ENCODE measurements around the gene AFF3.

AFF3 gene

DNA sequence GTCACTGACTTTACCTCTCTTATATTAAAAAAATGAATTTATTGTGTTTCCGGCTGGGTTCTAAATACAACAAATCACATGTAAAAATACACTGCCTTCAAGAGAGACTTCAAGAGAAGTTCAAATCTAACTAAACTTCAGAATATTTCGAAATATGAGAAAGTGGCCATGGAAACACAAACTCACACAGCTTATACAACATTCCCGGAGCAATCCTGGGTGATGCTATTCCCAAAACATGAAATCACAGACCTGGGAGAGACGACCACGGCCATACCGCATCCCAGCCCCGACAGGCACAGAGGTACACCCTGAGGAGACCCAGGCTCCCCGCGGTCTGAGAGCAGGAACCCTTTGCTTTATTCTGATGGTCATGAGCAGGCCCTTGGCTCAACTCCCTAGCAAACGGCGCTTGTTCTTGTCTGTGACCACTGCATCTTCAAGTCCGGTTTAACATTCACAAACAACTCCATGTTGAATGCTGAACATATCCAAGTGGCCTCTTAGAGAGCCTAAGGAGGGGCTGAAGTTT, 467.2 kb downstream of the AFF3 start:
- Histone ChIP-seq H3K9ac (ENCODE audit: low read length) (no peak overlapping the region), H2AFZ (ENCODE audit: low read length) (no peak overlapping the region), H3K4me1 (ENCODE audit: low read length) (no peaks in the 10 kb centered on the region), H3K27me3 (replicated peaks; ENCODE audit: insufficient read depth, low read length) (no peaks in the 10 kb centered on the region), H3K4me3 (ENCODE audit: low read length) (no peak overlapping the region), H3K79me2 (ENCODE audit: low read length) (no peaks in the 10 kb centered on the region), H3K9me3 (replicated peaks; ENCODE audit: insufficient read depth, low read length) (no peaks in the 10 kb centered on the region), H3F3A (ENCODE audit: insufficient read depth, low read length) (no peaks in the 10 kb centered on the region), H3K27ac (ENCODE audit: low read length) (no peak overlapping the region), H4K20me1 (ENCODE audit: insufficient read depth, low read length) (no peaks in the 10 kb centered on the region), H3K36me3 (replicated peaks; ENCODE audit: insufficient read depth, low read length) (no peaks in the 10 kb centered on the region), H3K9me2 (replicated peaks; ENCODE audit: insufficient read depth, low read length) (no peaks in the 10 kb centered on the region), H3K4me2 (ENCODE audit: low read depth, low read length) (no peak overlapping the region)
- TF ChIP-seq EZH2phosphoT487 (IDR thresholded peaks at IDR 0.05; ENCODE audit: low read length) (no peak), EZH2 (optimal IDR thresholded peaks at IDR 0.05; ENCODE audit: low read depth, low read length) (no peak)
- TF ChIP-seq, protein P1, sequence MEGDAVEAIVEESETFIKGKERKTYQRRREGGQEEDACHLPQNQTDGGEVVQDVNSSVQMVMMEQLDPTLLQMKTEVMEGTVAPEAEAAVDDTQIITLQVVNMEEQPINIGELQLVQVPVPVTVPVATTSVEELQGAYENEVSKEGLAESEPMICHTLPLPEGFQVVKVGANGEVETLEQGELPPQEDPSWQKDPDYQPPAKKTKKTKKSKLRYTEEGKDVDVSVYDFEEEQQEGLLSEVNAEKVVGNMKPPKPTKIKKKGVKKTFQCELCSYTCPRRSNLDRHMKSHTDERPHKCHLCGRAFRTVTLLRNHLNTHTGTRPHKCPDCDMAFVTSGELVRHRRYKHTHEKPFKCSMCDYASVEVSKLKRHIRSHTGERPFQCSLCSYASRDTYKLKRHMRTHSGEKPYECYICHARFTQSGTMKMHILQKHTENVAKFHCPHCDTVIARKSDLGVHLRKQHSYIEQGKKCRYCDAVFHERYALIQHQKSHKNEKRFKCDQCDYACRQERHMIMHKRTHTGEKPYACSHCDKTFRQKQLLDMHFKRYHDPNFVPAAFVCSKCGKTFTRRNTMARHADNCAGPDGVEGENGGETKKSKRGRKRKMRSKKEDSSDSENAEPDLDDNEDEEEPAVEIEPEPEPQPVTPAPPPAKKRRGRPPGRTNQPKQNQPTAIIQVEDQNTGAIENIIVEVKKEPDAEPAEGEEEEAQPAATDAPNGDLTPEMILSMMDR (IDR thresholded peaks at IDR 0.05; ENCODE audit: low read length) = no peak
- no peak for DNase-seq

DNA sequence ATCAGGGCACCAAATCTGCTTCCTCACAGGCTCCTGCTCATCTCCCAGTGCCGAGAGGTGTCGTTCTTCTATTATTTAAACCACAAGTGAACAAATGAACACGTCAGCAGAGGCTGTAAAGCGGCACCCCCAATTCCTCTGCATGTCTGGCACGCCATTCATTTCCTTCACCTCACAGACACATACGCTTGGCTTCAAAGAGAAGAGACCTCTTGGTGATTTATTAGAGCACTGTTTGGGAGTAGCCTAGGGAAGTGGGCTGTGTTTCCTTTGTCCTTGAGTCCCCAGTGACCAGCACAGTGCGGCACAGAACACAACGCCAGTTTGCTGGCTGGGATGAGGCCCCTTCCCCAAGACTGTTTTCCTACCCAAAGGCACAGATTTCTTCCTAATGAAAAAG, 468.3 kb downstream of the AFF3 start:
- no peaks in the 10 kb centered on the region for H3F3A ChIP-seq (ENCODE audit: insufficient read depth, low read length)
- no peaks in the 10 kb centered on the region for H3K27me3 ChIP-seq (replicated peaks; ENCODE audit: insufficient read depth, low read length)
- H3K4me2 ChIP-seq (ENCODE audit: low read depth, low read length) = no peak overlapping the region
- H4K20me1 ChIP-seq (ENCODE audit: insufficient read depth, low read length) = no peaks in the 10 kb centered on the region
- no peaks in the 10 kb centered on the region for H3K4me1 ChIP-seq (ENCODE audit: low read length)
- no peaks in the 10 kb centered on the region for H3K9me3 ChIP-seq (replicated peaks; ENCODE audit: insufficient read depth, low read length)
- no peak overlapping the region for H3K27ac ChIP-seq (ENCODE audit: low read length)
- no peaks in the 10 kb centered on the region for H3K79me2 ChIP-seq (ENCODE audit: low read length)
- no peak for DNase-seq
- H3K9me2 ChIP-seq (replicated peaks; ENCODE audit: insufficient read depth, low read length) = no peaks in the 10 kb centered on the region
- H3K9ac ChIP-seq (ENCODE audit: low read length) = no peak overlapping the region
- no peaks in the 10 kb centered on the region for H3K36me3 ChIP-seq (replicated peaks; ENCODE audit: insufficient read depth, low read length)
- no peak overlapping the region for H2AFZ ChIP-seq (ENCODE audit: low read length)
- no peak overlapping the region for H3K4me3 ChIP-seq (ENCODE audit: low read length)
- TF ChIP-seq, protein P1 (IDR thresholded peaks at IDR 0.05; ENCODE audit: low read length) = no peak
- no peak for TF ChIP-seq EZH2phosphoT487 (IDR thresholded peaks at IDR 0.05; ENCODE audit: low read length)
- no peak for TF ChIP-seq EZH2 (optimal IDR thresholded peaks at IDR 0.05; ENCODE audit: low read depth, low read length)

DNA sequence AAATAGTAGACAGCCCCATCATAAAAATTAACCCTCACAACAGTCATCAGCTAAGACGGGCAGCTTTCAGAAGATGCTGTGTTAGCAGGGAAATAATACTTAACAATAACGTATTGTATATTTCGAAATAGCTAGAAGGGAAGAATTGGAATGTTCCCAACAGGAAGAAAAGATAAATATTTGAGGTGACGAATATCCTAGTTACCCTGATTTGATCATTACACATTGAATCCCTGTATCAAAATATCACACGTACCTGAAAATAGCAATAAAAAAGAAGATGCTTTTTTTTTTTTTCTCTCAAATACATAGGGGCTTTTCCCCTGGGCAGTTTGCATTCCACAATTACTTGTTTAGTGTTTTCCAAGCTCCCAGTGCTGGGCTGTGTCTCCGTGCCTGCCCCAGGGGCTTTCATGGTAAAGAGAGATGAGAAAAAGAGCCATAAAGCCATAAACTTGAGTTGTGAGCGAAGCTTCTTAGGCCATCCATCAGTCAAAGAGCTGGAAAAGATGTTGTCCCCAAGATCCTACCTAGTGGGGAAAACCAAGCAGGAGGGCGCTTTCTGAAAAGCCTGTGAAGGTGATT, 469.5 kb downstream of the AFF3 start:
- no peaks in the 10 kb centered on the region for H3K27me3 ChIP-seq (replicated peaks; ENCODE audit: insufficient read depth, low read length)
- H3K36me3 ChIP-seq (replicated peaks; ENCODE audit: insufficient read depth, low read length) = no peaks in the 10 kb centered on the region
- no peaks in the 10 kb centered on the region for H3K9me2 ChIP-seq (replicated peaks; ENCODE audit: insufficient read depth, low read length)
- no peak overlapping the region for H3K9ac ChIP-seq (ENCODE audit: low read length)
- H3K4me2 ChIP-seq (ENCODE audit: low read depth, low read length) = no peak overlapping the region
- no peak overlapping the region for H3K27ac ChIP-seq (ENCODE audit: low read length)
- H3K4me1 ChIP-seq (ENCODE audit: low read length) = no peaks in the 10 kb centered on the region
- no peak overlapping the region for H2AFZ ChIP-seq (ENCODE audit: low read length)
- TF ChIP-seq EZH2 (optimal IDR thresholded peaks at IDR 0.05; ENCODE audit: low read depth, low read length) (no peak), EZH2phosphoT487 (IDR thresholded peaks at IDR 0.05; ENCODE audit: low read length) (no peak)
- TF ChIP-seq, protein P1 (IDR thresholded peaks at IDR 0.05; ENCODE audit: low read length) = no peak
- H3K4me3 ChIP-seq (ENCODE audit: low read length) = no peak overlapping the region
- no peaks in the 10 kb centered on the region for H4K20me1 ChIP-seq (ENCODE audit: insufficient read depth, low read length)
- H3K9me3 ChIP-seq (replicated peaks; ENCODE audit: insufficient read depth, low read length) = no peaks in the 10 kb centered on the region
- no peaks in the 10 kb centered on the region for H3K79me2 ChIP-seq (ENCODE audit: low read length)
- H3F3A ChIP-seq (ENCODE audit: insufficient read depth, low read length) = no peaks in the 10 kb centered on the region
- DNase-seq = no peak
